GM23248 (cell line): ENCODE measurements around the gene IGSF22.

Experiments used
- EZH2 ChIP-seq: fragments of 200-600 bp; sonication (generic); IDR thresholded peaks from 2 replicates; pipeline ENCODE4 v1.6.1; 2018; ENCODE audit warnings: antibody characterized with exemption, mild to moderate bottlenecking; ENCODE audit not compliant: insufficient read depth, poor library complexity, severe bottlenecking
- EZH2phosphoT487 ChIP-seq: fragments of 200-600 bp; sonication (generic); IDR thresholded peaks from 2 replicates; pipeline ENCODE4 v1.6.1; 2018; ENCODE audit warnings: antibody characterized with exemption, moderate library complexity, mild to moderate bottlenecking, low read depth; ENCODE audit not compliant: insufficient read depth

- TF ChIP-seq EZH2 (no peak), EZH2phosphoT487 (no peak)
These were observed 10.5 kb downstream of the IGSF22 start for GRCh38 chr11:18715476-18715875.
